CD14-positive monocyte (primary cell): ENCODE data around the gene MYL10. TPM values are rescaled to one million over a fixed set of nuclear protein-coding genes. Genes with fewer than 3 reads are reported as not detected.

Source experiments
- DNase-seq, 3 donors: peaks; one replicate each; pipeline ENCODE4 v3.0.0-alpha.2; 2011 to 2022
- H2AFZ ChIP-seq: 2 replicates; pipeline ENCODE4 v1.6.0; 2012; ENCODE audit warnings: mild to moderate bottlenecking, low read depth, low read length, inconsistent platforms; ENCODE audit not compliant: insufficient read depth, poor library complexity, severe bottlenecking
- H3K27ac ChIP-seq, 2 donors: 1 replicate in 1 of 2; 2 replicates in 1 of 2; pipeline ENCODE4 v1.5.1; 2012 to 2013; ENCODE audit warnings: low read length in 2 of 2, control low read depth in 1 of 2, inconsistent platforms in 1 of 2, low read depth in 1 of 2, mild to moderate bottlenecking in 1 of 2
- H3K27me3 ChIP-seq, 2 donors: one replicate each; pipeline versions ENCODE4 v1.6.0 to v1.6.1; 2011 to 2013; ENCODE audit warnings: low read length in 2 of 2; ENCODE audit not compliant: control insufficient read depth in 2 of 2, insufficient read depth in 2 of 2
- H3K36me3 ChIP-seq, 2 donors: replicated peaks in 1 of 2; 1 replicate in 1 of 2; 2 replicates in 1 of 2; pipeline versions ENCODE4 v1.5.1 to v1.6.1; 2012 to 2013; ENCODE audit warnings: low read length in 2 of 2, control low read depth in 1 of 2, inconsistent platforms in 1 of 2, mild to moderate bottlenecking in 1 of 2; ENCODE audit not compliant: insufficient read depth in 2 of 2, control insufficient read depth in 1 of 2
- H3K4me1 ChIP-seq, 2 donors: 1 replicate in 1 of 2; 2 replicates in 1 of 2; pipeline versions ENCODE4 v1.5.1 to v1.6.1; 2012 to 2013; ENCODE audit warnings: low read length in 2 of 2, control low read depth in 1 of 2, inconsistent platforms in 1 of 2, mild to moderate bottlenecking in 1 of 2, moderate library complexity in 1 of 2; ENCODE audit not compliant: insufficient read depth in 2 of 2, control insufficient read depth in 1 of 2
- H3K4me2 ChIP-seq: replicated peaks from 2 replicates; pipeline ENCODE3; 2012; ENCODE audit warnings: low read length, moderate library complexity, mild to moderate bottlenecking; ENCODE audit not compliant: poor library complexity, severe bottlenecking; ENCODE audit errors: extremely low read depth
- H3K4me3 ChIP-seq, 3 experiments: fragments of 200-600 bp in 1 of 3; sonication (generic) in 1 of 3; replicated peaks in 1 of 3; 1 replicate in 2 of 3; 2 replicates in 1 of 3; pipeline ENCODE4 v1.5.1; 2011 to 2013; ENCODE audit warnings: low read length in 3 of 3, mild to moderate bottlenecking in 3 of 3, control low read depth in 2 of 3, low read depth in 2 of 3, inconsistent platforms in 1 of 3, moderate library complexity in 1 of 3
- H3K79me2 ChIP-seq: 2 replicates; pipeline ENCODE4 v1.6.0; 2012; ENCODE audit warnings: mild to moderate bottlenecking, control low read depth, inconsistent platforms, low read length, moderate library complexity; ENCODE audit not compliant: insufficient read depth
- H3K9ac ChIP-seq: 2 replicates; pipeline ENCODE4 v1.6.0; 2017; ENCODE audit warnings: low read length, mild to moderate bottlenecking; ENCODE audit not compliant: insufficient read depth, poor library complexity, severe bottlenecking
- H3K9me3 ChIP-seq, 2 donors: replicated peaks in 1 of 2; 1 replicate in 1 of 2; 2 replicates in 1 of 2; pipeline versions ENCODE4 v1.5.1 to v1.6.1; 2012 to 2013; ENCODE audit warnings: low read length in 2 of 2, control low read depth in 1 of 2; ENCODE audit not compliant: control insufficient read depth in 1 of 2, insufficient read depth in 1 of 2
- H4K20me1 ChIP-seq: 2 replicates; pipeline ENCODE4 v1.6.0; 2012; ENCODE audit warnings: mild to moderate bottlenecking, low read length, control low read depth, moderate library complexity; ENCODE audit not compliant: insufficient read depth
- H3K27ac Mint-ChIP-seq, 7 donors: one replicate each; pipeline ENCODE4 v1.8.0; 2020; ENCODE audit warnings: mild to moderate bottlenecking in 7 of 7, mixed read lengths in 7 of 7, moderate library complexity in 6 of 7, inconsistent platforms in 2 of 7
- H3K27me3 Mint-ChIP-seq, 3 donors: one replicate each; pipeline ENCODE4 v1.8.0; 2021 to 2022; ENCODE audit warnings: low read depth in 3 of 3, mild to moderate bottlenecking in 3 of 3, mixed read lengths in 3 of 3, moderate library complexity in 3 of 3, inconsistent platforms in 1 of 3
- H3K36me3 Mint-ChIP-seq, 2 donors: one replicate each; pipeline ENCODE4 v1.8.0; 2020; ENCODE audit warnings: mixed read lengths in 2 of 2, inconsistent platforms in 1 of 2, mild to moderate bottlenecking in 1 of 2
- H3K4me1 Mint-ChIP-seq: one replicate; pipeline ENCODE4 v1.8.0; 2020; ENCODE audit warnings: mild to moderate bottlenecking, mixed read lengths
- H3K4me3 Mint-ChIP-seq, 2 donors: one replicate each; pipeline ENCODE4 v1.8.0; 2020; ENCODE audit warnings: mild to moderate bottlenecking in 2 of 2, mixed read lengths in 2 of 2, moderate library complexity in 1 of 2
- H3K9me3 Mint-ChIP-seq, 7 donors: one replicate each; pipeline ENCODE4 v1.8.0; 2020 to 2022; ENCODE audit warnings: mixed read lengths in 7 of 7, mild to moderate bottlenecking in 6 of 7, moderate library complexity in 6 of 7, inconsistent platforms in 2 of 7
- WGBS: methylation state at CpG from one replicate; pipeline ENCODE4 v1.1.5; 2013; ENCODE audit warnings: missing lambda C conversion rate; ENCODE audit not compliant: insufficient coverage; 5-methylcytosine and 5-hydroxymethylcytosine counted together
- intact Hi-C, 2 donors: fragments of 100-400 bp; cut with micrococcal nuclease; formaldehyde crosslinking; loops; one replicate each; pipeline versions ENCODE4 v1.15.0 to v1.15.1; 2023
- polyA plus RNA-seq, 3 donors: library from polyadenylated mRNA; depleted of rRNA in 1 of 3; unstranded in 2 of 3; stranded (reverse) in 1 of 3; fragments of 300-500 nt in 2 of 3; fragments of >200 nt in 1 of 3; fragmentation: Illumina TruSeq in 2 of 3; gene quantifications; 1 replicate in 2 of 3; 2 replicates in 1 of 3; pipeline ENCODE4 v1.2.3, GENCODE V29; 2012 to 2021
- TF ChIP-seq, protein P1 (sequence below): fragments of 200-600 bp; IDR thresholded peaks from one replicate; pipeline ENCODE4 v1.8.0; 2022; ENCODE audit warnings: antibody characterized with exemption, mild to moderate bottlenecking

MYL10 gene
- polyA plus RNA-seq, 3 donors: not detected

DNA sequence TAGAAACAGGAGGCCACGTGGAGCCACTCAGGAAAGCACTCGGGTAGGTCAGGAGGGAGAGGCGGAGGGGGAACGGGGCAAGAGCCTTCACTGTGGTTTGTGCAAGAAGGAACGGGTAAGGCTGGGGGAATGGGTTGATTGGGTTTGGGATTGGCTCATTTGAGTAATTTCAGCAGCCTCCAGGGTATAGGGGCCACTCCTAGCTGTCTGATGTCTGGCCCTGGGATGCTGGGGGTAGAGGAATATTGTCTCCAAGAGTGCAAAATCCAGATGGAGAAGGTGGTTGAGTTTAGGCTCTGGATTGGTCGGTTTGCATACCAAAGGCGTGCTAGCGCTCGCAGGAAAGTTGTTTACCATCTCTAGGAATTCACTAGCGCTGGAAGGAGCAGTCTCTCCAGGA, 47.2 kb downstream of the MYL10 start:
- Mint-ChIP-seq H3K27me3 (peaks cover 2 to 5% (median 4%) of the 10 kb centered on the region in 3 donors), H3K27ac (no peak overlapping the region), H3K4me1 (no peaks in the 10 kb centered on the region), H3K36me3 (no peaks in the 10 kb centered on the region), H3K9me3 (peaks cover 11 to 28% (median 19%) of the 10 kb centered on the region in 7 donors), H3K4me3 (no peak overlapping the region)
- no peak for DNase-seq
- intact Hi-C loops: no loop called here
- WGBS: 95% methylated on average over 7 of the region's 10 CpGs
- Histone ChIP-seq H3K36me3 (no peaks in the 10 kb centered on the region), H3K79me2 (no peaks in the 10 kb centered on the region), H2AFZ (no peak overlapping the region), H3K27me3 (no peaks in the 10 kb centered on the region), H3K27ac (no peak overlapping the region), H3K9me3 (peaks cover 9 to 14% of the 10 kb centered on the region in 2 donors), H4K20me1 (no peaks in the 10 kb centered on the region), H3K4me2 (no peak overlapping the region), H3K4me1 (no peaks in the 10 kb centered on the region), H3K4me3 (no peak overlapping the region), H3K9ac (no peak overlapping the region)
- TF ChIP-seq, protein P1, sequence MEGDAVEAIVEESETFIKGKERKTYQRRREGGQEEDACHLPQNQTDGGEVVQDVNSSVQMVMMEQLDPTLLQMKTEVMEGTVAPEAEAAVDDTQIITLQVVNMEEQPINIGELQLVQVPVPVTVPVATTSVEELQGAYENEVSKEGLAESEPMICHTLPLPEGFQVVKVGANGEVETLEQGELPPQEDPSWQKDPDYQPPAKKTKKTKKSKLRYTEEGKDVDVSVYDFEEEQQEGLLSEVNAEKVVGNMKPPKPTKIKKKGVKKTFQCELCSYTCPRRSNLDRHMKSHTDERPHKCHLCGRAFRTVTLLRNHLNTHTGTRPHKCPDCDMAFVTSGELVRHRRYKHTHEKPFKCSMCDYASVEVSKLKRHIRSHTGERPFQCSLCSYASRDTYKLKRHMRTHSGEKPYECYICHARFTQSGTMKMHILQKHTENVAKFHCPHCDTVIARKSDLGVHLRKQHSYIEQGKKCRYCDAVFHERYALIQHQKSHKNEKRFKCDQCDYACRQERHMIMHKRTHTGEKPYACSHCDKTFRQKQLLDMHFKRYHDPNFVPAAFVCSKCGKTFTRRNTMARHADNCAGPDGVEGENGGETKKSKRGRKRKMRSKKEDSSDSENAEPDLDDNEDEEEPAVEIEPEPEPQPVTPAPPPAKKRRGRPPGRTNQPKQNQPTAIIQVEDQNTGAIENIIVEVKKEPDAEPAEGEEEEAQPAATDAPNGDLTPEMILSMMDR: no peak

- Histone ChIP-seq H2AFZ (no peak overlapping the region), H3K9ac (no peak overlapping the region), H4K20me1 (no peaks in the 10 kb centered on the region), H3K36me3 (no peaks in the 10 kb centered on the region), H3K27ac (no peak overlapping the region), H3K79me2 (no peaks in the 10 kb centered on the region), H3K4me3 (no peak overlapping the region), H3K4me2 (no peak overlapping the region), H3K4me1 (no peaks in the 10 kb centered on the region), H3K27me3 (no peaks in the 10 kb centered on the region), H3K9me3 (peaks cover 9 to 14% of the 10 kb centered on the region in 2 donors)
- Mint-ChIP-seq H3K9me3 (peaks cover 11 to 30% (median 19%) of the 10 kb centered on the region in 7 donors), H3K36me3 (no peaks in the 10 kb centered on the region), H3K4me1 (peaks cover 4% of the 10 kb centered on the region), H3K27ac (peak overlapping the region in 1 of 7 donors; percentile 35), H3K4me3 (no peak overlapping the region), H3K27me3 (peaks cover 0 to 5% (median 4%) of the 10 kb centered on the region in 3 donors)
- intact Hi-C loops: no loop called here
- no peak for DNase-seq
- TF ChIP-seq, protein P1: no peak
- 100% methylated on average over 2 of the region's 7 CpGs for WGBS
Observed at GRCh38 chr7:101580596-101580995, 48.5 kb downstream of the MYL10 start.
